Measurements from ENCODE around the gene ZNF780A. TPM values are rescaled to one million over a fixed set of nuclear protein-coding genes. Genes with fewer than 3 reads are reported as not detected.
"Not testable (repeated sequence)": the region's sequence is repeated elsewhere in the genome, so short reads cannot be mapped to it uniquely, and the experiment has no call there.

The ZNF780A gene
- total RNA-seq, 1 experiment from 2014 or later, result 31.9 TPM

DNA sequence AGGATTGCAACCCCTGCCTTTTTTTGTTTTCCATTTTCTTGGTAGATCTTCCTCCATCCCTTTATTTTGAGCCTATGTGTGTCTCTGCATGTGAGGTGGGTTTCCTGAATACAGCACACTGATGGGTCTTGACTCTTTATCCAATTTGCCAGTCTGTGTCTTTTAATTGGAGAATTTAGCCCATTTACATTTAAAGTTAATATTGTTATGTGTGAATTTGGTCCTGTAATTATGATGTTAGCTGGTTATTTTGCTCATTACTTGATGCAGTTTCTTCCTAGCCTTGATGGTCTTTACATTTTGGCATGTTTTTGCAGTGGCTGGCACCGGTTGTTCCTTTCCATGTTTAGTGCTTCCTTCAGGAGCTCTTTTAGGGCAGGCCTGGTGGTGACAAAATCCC is 49.0 kb downstream of the ZNF780A start:
- not testable (repeated sequence) for H3K9me2 ChIP-seq (replicated peaks; ENCODE audit: insufficient read depth, low read length); H3K27me3 ChIP-seq (ENCODE audit: low read length); H3K4me3 ChIP-seq (ENCODE audit: low read length); DNase-seq; H3K4me2 ChIP-seq (ENCODE audit: low read depth, low read length, poor library complexity, severe bottlenecking); H4K20me1 ChIP-seq (ENCODE audit: insufficient read depth, low read depth, low read length); H3K79me2 ChIP-seq (ENCODE audit: low read length); H3K4me1 ChIP-seq (ENCODE audit: low read length); H3K27ac ChIP-seq (ENCODE audit: low read length); H2AFZ ChIP-seq (ENCODE audit: low read length); H3K9ac ChIP-seq (ENCODE audit: low read length)
- H3K9me3 ChIP-seq (ENCODE audit: low read length), result peaks cover 15% of the 10 kb centered on the region
- H3K36me3 ChIP-seq (ENCODE audit: insufficient read depth, low read length), result peaks cover 35% of the 10 kb centered on the region

DNA sequence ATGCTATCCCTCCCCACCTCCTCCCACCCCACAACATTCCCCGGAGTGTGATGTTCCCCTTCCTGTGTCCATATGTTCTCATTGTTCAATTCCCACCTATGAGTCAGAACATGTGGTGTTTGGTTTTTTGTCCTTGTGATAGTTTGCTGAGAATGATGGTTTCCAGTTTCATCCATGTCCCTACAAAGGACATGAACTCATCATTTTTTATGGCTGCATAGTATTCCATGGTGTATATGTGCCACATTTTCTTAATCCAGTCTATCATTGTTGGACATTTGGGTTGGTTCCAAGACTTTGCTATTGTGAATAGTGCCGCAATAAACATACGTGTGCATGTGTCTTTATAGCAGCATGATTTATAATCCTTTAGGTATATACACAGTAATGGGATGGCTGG is 52.7 kb downstream of the ZNF780A start:
- not testable (repeated sequence) for H3K9ac ChIP-seq (ENCODE audit: low read length); H4K20me1 ChIP-seq (ENCODE audit: insufficient read depth, low read depth, low read length); DNase-seq; H3K4me3 ChIP-seq (ENCODE audit: low read length); H3K9me2 ChIP-seq (replicated peaks; ENCODE audit: insufficient read depth, low read length); H3K4me1 ChIP-seq (ENCODE audit: low read length); H3K27me3 ChIP-seq (ENCODE audit: low read length); H3K27ac ChIP-seq (ENCODE audit: low read length); H2AFZ ChIP-seq (ENCODE audit: low read length); H3K79me2 ChIP-seq (ENCODE audit: low read length); H3K4me2 ChIP-seq (ENCODE audit: low read depth, low read length, poor library complexity, severe bottlenecking)
- peaks cover 20% of the 10 kb centered on the region for H3K36me3 ChIP-seq (ENCODE audit: insufficient read depth, low read length)
- peaks cover 36% of the 10 kb centered on the region for H3K9me3 ChIP-seq (ENCODE audit: low read length)

DNA sequence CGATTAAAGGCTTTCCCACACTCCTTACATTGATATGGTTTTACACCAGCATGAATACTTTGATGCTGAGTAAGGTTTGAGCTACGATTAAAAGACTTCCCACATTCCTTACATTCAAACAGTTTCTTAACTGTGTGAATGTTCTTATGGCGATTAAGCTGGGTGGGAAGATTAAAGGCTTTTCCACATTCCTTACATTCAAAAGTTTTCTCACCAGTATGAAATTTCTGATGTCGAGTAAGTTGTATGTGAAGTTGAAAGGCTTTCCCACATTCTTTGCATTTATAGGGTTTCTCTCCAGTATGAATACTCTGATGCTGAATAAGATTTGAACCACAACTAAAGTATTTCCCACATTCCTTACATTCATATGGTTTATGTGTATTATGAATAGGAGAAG is 54.7 kb downstream of the ZNF780A start:
- Histone ChIP-seq H3K9me3 (ENCODE audit: low read length) (peaks cover 49% of the 10 kb centered on the region), H3K4me3 (ENCODE audit: low read length) (no peak overlapping the region), H3K4me2 (ENCODE audit: low read depth, low read length, poor library complexity, severe bottlenecking) (no peak overlapping the region), H3K79me2 (ENCODE audit: low read length) (no peaks in the 10 kb centered on the region), H3K9ac (ENCODE audit: low read length) (no peak overlapping the region), H2AFZ (ENCODE audit: low read length) (no peak overlapping the region), H3K27me3 (ENCODE audit: low read length) (no peaks in the 10 kb centered on the region), H3K9me2 (replicated peaks; ENCODE audit: insufficient read depth, low read length) (no peaks in the 10 kb centered on the region), H4K20me1 (ENCODE audit: insufficient read depth, low read depth, low read length) (no peaks in the 10 kb centered on the region), H3K27ac (ENCODE audit: low read length) (no peak overlapping the region), H3K36me3 (ENCODE audit: insufficient read depth, low read length) (peaks cover 23% of the 10 kb centered on the region), H3K4me1 (ENCODE audit: low read length) (no peaks in the 10 kb centered on the region)
- DNase-seq, result no peak

DNA sequence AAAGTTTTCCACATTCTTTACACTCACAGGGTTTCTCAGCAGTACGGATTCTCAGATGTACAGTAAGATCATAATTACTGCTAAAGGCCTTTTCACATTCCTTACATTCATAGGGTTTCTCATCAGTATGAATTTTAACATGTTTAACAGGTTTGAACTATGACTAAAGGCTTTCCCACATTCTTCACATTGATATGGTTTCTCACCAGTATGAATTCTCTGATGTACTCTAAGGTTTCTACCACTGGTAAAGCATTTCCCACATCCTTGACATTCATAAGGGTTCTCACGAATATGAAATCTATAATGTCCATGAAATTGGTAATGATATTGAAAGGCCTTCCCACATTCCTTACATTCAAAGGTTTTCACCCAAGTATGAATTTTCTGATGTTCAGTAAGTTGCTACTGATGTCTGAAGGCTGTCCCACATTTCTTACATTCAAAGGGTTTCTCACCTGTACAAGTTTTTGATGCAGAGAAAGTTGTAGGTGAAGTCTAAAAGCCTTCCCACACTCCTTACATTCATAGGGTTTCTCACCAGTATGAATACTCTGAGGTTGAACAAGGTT is 56.7 kb downstream of the ZNF780A start:
- DNase-seq, result no peak
- no peak overlapping the region for H3K27ac ChIP-seq (ENCODE audit: low read length)
- no peak overlapping the region for H3K4me3 ChIP-seq (ENCODE audit: low read length)
- no peaks in the 10 kb centered on the region for H4K20me1 ChIP-seq (ENCODE audit: insufficient read depth, low read depth, low read length)
- H3K9ac ChIP-seq (ENCODE audit: low read length), result no peak overlapping the region
- H3K4me2 ChIP-seq (ENCODE audit: low read depth, low read length, poor library complexity, severe bottlenecking), result no peak overlapping the region
- H3K27me3 ChIP-seq (ENCODE audit: low read length), result no peaks in the 10 kb centered on the region
- no peaks in the 10 kb centered on the region for H3K4me1 ChIP-seq (ENCODE audit: low read length)
- H3K9me2 ChIP-seq (replicated peaks; ENCODE audit: insufficient read depth, low read length), result no peaks in the 10 kb centered on the region
- H3K79me2 ChIP-seq (ENCODE audit: low read length), result no peaks in the 10 kb centered on the region
- peaks cover 23% of the 10 kb centered on the region for H3K36me3 ChIP-seq (ENCODE audit: insufficient read depth, low read length)
- peaks cover 61% of the 10 kb centered on the region for H3K9me3 ChIP-seq (ENCODE audit: low read length)
- H2AFZ ChIP-seq (ENCODE audit: low read length), result no peak overlapping the region

DNA sequence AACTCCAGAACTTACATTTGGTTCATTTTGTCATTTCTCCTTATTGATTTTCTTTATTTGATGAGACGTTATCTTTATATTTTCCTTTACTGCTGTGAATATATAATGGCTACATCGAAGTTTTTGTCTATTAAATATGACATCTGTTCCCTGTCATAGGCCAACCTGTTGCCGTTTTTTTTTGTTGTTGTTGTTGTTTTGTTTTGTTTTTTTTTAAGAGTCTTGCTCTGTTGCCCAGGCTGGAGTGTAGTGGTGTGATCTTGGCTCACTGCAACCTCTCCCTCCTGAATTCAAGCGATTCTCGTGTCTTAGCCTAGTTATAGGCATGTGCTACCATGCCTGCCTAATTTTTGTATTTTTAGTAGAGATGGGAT is 64.2 kb downstream of the ZNF780A start:
- no peak overlapping the region for H3K27ac ChIP-seq (ENCODE audit: low read length)
- no peaks in the 10 kb centered on the region for H3K79me2 ChIP-seq (ENCODE audit: low read length)
- no peak overlapping the region for H2AFZ ChIP-seq (ENCODE audit: low read length)
- no peak for DNase-seq
- H3K27me3 ChIP-seq (ENCODE audit: low read length), result no peaks in the 10 kb centered on the region
- H3K4me3 ChIP-seq (ENCODE audit: low read length), result no peak overlapping the region
- H3K9me3 ChIP-seq (ENCODE audit: low read length), result peaks cover 54% of the 10 kb centered on the region
- no peak overlapping the region for H3K9ac ChIP-seq (ENCODE audit: low read length)
- no peaks in the 10 kb centered on the region for H3K4me1 ChIP-seq (ENCODE audit: low read length)
- H3K36me3 ChIP-seq (ENCODE audit: insufficient read depth, low read length), result no peaks in the 10 kb centered on the region
- no peaks in the 10 kb centered on the region for H4K20me1 ChIP-seq (ENCODE audit: insufficient read depth, low read depth, low read length)
- no peak overlapping the region for H3K4me2 ChIP-seq (ENCODE audit: low read depth, low read length, poor library complexity, severe bottlenecking)
- no peaks in the 10 kb centered on the region for H3K9me2 ChIP-seq (replicated peaks; ENCODE audit: insufficient read depth, low read length)

DNA sequence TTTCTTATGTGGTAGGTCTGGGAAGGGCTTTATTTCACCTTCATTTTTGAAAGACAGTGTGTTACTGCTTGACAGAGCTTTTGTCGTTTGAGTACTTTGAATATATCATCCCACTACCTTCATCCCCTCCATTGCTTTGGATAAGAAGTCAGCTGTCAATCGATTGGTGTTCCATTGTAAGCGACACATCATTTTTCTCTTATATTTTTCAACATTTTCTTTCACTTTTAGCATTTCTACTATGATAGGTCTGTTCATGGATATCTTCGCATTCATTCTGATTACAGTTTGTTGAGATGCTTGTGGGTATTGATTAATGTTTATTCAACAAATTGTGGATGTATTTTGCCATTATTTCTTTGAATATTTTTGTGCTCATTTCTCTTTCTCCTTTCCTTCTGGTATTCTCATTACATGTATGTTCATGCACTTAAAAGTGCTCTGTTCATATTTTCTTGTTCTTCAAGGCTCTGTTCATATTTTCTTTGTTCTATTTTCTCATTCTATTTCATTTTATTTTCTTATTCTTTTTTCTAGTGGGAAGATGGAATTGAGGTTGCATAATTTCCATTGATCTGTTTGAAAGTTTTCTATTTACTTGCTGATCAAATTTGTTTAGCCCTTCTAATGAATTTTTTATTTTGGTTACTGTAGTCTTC is 64.7 kb downstream of the ZNF780A start:
- Histone ChIP-seq H3K9me2 (replicated peaks; ENCODE audit: insufficient read depth, low read length) (no peaks in the 10 kb centered on the region), H3K27me3 (ENCODE audit: low read length) (no peaks in the 10 kb centered on the region), H3K9me3 (ENCODE audit: low read length) (peaks cover 54% of the 10 kb centered on the region), H3K4me1 (ENCODE audit: low read length) (no peaks in the 10 kb centered on the region), H3K27ac (ENCODE audit: low read length) (no peak overlapping the region), H3K9ac (ENCODE audit: low read length) (no peak overlapping the region), H3K4me3 (ENCODE audit: low read length) (no peak overlapping the region), H4K20me1 (ENCODE audit: insufficient read depth, low read depth, low read length) (no peaks in the 10 kb centered on the region), H3K79me2 (ENCODE audit: low read length) (no peaks in the 10 kb centered on the region), H3K36me3 (ENCODE audit: insufficient read depth, low read length) (no peaks in the 10 kb centered on the region), H2AFZ (ENCODE audit: low read length) (no peak overlapping the region), H3K4me2 (ENCODE audit: low read depth, low read length, poor library complexity, severe bottlenecking) (no peak overlapping the region)
- DNase-seq, result no peak

DNA sequence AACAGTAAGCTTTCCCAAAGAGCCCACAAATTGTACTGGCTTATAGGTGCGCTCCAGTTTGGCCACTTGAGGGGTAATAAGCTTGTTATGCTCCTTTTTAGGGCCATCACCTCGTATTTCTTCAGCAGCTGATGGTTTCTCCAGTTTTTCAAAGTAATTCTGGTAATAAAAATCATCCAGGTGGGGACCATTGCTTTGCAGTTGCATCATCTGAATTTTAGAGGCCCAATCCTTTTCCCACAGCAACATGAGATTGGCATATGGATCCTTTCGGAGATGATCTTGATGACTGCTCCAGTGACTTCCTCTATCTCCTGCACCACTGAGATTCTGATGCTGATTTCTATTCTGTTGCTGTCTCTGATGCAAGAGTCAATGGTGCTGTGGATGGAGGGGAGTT is 66.8 kb downstream of the ZNF780A start:
- H3K4me2 ChIP-seq (ENCODE audit: low read depth, low read length, poor library complexity, severe bottlenecking), result no peak overlapping the region
- no peak overlapping the region for H3K9ac ChIP-seq (ENCODE audit: low read length)
- H4K20me1 ChIP-seq (ENCODE audit: insufficient read depth, low read depth, low read length), result no peaks in the 10 kb centered on the region
- H3K4me3 ChIP-seq (ENCODE audit: low read length), result no peak overlapping the region
- no peaks in the 10 kb centered on the region for H3K4me1 ChIP-seq (ENCODE audit: low read length)
- DNase-seq, result no peak
- no peak overlapping the region for H2AFZ ChIP-seq (ENCODE audit: low read length)
- H3K9me3 ChIP-seq (ENCODE audit: low read length), result peaks cover 61% of the 10 kb centered on the region
- no peaks in the 10 kb centered on the region for H3K36me3 ChIP-seq (ENCODE audit: insufficient read depth, low read length)
- H3K79me2 ChIP-seq (ENCODE audit: low read length), result no peaks in the 10 kb centered on the region
- H3K9me2 ChIP-seq (replicated peaks; ENCODE audit: insufficient read depth, low read length), result no peaks in the 10 kb centered on the region
- no peaks in the 10 kb centered on the region for H3K27me3 ChIP-seq (ENCODE audit: low read length)
- H3K27ac ChIP-seq (ENCODE audit: low read length), result no peak overlapping the region

All from Karpas-422 (cell line).